Astrocyte of the spinal cord (primary cell): ENCODE data around the gene ID1.
A peak's percentile ranks its signal among the peaks of the same experiment; 100 is the strongest.

Experiments used
- DNase-seq: peaks from one replicate; pipeline ENCODE4 v3.0.0; 2011; ENCODE audit warnings: low read depth, low spot score
- H3K4me3 ChIP-seq: 2 replicates; pipeline ENCODE4 v1.5.1; 2011; ENCODE audit warnings: low read depth, mild to moderate bottlenecking, low read length, moderate library complexity
- in situ Hi-C: cut with HindIII; loops from 2 replicates; pipeline ENCODE4 v1.10.0; 2017; ENCODE audit warnings: low sequenced_read_pairs
- TF ChIP-seq, protein P1 (sequence below): IDR thresholded peaks from 2 replicates; pipeline ENCODE4 v1.5.1; 2012; ENCODE audit warnings: low read depth, mild to moderate bottlenecking, low read length, inconsistent platforms

ID1 gene

DNA sequence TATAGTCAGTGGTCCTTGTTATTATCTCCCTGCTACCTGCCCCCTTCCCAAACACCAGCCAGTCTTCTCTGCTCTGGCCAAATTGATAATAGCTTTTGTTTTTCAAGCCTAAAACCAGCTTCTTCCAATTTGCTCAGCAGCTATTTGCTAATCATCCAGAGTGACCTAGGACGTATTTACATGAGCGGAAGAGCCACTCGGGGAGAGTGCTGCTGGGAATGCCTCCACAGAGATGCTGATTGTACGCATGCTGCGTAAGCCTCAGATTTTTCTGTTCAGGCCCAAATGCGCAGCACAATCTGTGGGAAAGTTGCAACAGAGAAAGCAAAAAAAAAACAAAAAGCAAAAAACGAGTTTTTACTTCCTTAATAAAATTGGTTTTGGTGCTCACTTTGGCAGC is 24.4 kb upstream of the ID1 start:
- TF ChIP-seq, protein P1, sequence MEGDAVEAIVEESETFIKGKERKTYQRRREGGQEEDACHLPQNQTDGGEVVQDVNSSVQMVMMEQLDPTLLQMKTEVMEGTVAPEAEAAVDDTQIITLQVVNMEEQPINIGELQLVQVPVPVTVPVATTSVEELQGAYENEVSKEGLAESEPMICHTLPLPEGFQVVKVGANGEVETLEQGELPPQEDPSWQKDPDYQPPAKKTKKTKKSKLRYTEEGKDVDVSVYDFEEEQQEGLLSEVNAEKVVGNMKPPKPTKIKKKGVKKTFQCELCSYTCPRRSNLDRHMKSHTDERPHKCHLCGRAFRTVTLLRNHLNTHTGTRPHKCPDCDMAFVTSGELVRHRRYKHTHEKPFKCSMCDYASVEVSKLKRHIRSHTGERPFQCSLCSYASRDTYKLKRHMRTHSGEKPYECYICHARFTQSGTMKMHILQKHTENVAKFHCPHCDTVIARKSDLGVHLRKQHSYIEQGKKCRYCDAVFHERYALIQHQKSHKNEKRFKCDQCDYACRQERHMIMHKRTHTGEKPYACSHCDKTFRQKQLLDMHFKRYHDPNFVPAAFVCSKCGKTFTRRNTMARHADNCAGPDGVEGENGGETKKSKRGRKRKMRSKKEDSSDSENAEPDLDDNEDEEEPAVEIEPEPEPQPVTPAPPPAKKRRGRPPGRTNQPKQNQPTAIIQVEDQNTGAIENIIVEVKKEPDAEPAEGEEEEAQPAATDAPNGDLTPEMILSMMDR, result no peak
- in situ Hi-C loops, result no loop called here
- no peak overlapping the region for H3K4me3 ChIP-seq
- no peak for DNase-seq

DNA sequence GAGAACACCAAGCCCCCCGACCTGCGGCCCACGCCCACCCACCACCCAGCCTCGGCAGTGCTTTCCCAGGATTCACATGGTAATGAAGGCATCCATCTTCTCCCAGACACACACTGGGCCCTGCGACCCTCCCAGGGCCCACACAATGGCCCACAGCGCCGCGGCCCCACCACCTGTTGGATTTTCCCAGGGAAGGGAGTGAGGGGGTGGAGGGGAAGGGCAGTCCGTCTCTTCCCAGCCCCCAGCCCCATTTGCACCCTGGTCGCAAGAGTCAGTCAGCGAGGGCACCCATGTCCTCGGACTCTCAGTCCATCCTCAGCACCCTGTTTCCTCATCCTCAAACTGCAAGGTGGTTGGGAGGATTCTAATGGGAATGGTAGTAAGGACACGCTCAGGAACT is 23.7 kb upstream of the ID1 start:
- DNase-seq, result no peak
- H3K4me3 ChIP-seq, result no peak overlapping the region
- TF ChIP-seq, protein P1, result no peak
- in situ Hi-C loops, result no loop called here

DNA sequence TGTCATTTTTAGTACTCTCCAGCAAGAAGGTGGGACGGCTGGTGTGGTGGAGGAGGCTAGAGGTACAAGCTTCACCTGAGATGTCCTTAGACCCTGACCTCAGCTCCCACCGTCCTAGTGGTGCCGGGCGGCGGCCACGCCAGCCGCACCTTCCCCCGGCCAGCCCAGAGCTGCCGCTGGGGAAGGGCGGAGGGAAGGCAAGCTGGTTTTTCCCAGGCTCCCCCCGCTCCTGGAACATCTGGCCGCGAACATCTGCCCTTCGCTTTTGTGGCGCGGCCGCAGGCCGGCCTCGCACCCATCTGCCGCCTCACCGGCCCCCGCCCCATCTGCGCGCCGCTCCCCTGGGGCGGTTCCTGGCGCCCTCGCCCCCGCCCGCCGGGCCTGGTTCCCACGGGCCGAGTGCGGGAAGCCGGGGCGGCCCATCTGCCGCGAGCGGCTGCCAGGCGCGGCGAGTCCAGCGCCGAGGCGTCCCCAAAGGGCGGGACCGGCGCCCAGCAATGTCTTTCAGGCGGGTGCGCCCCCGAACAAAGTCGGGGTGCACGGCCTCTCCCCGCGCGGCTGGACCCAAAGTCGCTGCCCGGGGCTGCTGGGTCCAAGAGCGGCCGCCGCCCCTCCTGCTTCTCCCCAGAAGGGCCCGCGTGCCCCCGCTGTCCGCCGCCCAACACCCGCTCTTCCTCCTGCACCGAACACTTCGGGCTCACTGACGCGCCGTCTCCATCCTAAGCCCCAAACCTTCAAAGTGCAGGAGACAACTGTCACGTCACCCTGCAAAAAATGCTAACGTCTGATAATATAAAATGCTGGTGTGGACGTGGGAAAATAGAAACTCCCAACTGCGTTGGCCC is 17.3 kb upstream of the ID1 start:
- TF ChIP-seq, protein P1, result no peak
- in situ Hi-C loops, result no loop called here
- peak overlapping the region; percentile 40 for H3K4me3 ChIP-seq
- no peak for DNase-seq

DNA sequence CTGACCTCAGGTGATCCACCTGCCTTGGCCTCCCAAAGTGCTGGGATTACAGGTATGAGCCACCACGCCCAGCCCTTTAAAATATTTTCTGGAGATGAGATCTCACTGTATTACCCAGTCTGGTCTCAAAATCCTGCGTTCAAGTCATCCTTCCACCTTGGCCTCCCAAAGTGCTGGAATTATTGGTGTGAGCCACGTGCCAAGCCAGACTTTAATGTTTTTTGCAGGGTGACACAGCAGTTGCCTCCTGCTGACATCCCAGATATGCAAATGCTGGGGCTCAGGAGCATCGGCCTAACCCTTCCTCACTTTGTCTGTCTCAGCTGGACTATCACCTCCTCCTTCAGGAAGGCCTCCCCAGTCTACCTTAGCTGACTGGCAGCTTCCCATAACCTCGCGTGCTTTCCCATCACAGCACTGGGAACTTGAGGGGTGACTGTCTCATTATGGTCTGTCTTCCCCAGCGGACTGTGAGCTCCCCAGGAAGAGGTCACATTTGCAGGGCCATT is 14.3 kb upstream of the ID1 start:
- no peak for DNase-seq
- TF ChIP-seq, protein P1, result no peak
- in situ Hi-C loops, result no loop called here
- no peak overlapping the region for H3K4me3 ChIP-seq

DNA sequence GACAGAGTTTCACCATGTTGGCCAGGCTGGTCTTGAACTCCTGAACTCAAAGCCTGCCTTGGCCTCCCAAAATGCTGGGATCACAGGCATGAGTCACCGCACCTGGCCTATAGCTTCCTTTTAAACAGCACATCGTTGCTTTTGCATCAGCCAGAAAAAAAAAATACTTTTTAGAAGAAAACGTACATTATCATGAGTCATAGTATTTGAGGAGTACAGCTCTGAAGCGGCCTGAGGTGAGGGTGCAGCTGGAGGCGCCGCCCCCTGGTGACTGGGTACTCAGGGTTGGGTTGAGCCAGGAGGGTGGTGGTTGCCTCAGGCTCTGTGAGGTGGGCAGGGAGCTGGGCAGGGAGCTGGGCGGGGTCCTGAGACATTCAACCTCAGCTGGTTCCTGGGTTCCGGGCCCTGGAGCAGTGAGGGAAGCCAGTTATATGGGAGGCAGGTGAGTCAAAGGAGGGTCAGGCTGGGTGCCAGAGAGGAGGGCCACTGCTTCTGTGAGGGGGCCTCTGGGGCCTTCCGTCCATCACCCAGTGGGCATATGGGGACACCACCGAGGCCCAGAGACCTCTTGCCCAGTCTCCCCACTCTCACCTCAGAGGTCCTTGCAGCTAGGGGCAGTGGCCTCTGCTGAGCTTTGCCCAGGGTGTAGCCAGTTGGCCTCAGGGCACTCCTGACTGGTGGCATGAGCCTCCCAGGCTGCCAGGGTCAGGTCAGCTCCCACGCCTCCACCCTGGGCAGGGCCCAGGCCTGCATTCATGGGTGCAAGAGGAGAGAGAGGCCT is 11.7 kb upstream of the ID1 start:
- peak; percentile 90 for DNase-seq
- TF ChIP-seq, protein P1, result peak; percentile 25
- in situ Hi-C loops, result no loop called here
- H3K4me3 ChIP-seq, result no peak overlapping the region

DNA sequence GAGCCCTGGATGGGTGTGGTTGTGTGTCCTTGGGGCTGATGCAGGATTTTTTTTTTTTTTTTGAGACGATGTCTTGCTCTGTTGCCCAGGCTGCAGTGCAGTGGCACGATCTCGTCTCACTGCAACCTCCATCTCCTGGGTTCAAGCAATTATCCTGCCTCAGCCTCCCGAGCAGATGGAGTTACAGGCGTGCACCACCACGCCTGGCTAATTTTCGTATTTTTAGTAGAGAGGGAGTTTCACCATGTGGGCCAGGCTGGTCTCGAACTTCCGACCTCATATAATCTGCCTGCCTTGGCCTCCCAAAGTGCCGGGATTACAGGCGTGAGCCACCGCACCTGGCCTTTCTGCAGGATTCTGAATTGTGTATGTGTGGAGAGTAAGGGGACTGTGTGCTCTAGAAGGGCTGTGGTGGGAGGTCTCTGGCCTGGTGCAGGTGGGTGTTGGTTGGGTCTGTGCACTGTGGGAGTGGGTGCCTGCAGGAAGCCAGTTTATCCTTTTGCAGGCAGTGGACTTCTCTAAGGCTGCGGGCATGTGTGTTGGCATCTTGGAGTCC is 11.0 kb upstream of the ID1 start:
- TF ChIP-seq, protein P1, result no peak
- DNase-seq, result no peak
- in situ Hi-C loops, result no loop called here
- no peak overlapping the region for H3K4me3 ChIP-seq
